NB4 (cell line): Measurements from ENCODE around the gene NAPA.

Experiments
- DNase-seq: peaks from one replicate; pipeline ENCODE4 v3.0.0; 2010; ENCODE audit warnings: low read depth
- H3K4me3 ChIP-seq: one replicate; pipeline ENCODE4 v1.5.1; 2011; ENCODE audit warnings: mild to moderate bottlenecking, low read depth, low read length, moderate library complexity
- CTCF ChIP-seq: IDR thresholded peaks from one replicate; pipeline ENCODE4 v1.5.1; 2012; ENCODE audit warnings: low read depth, low read length
- MAX ChIP-seq: IDR thresholded peaks from 2 replicates; pipeline ENCODE4 v1.6.1; 2011; ENCODE audit warnings: low read depth, low read length
- MYC ChIP-seq: IDR thresholded peaks from 2 replicates; pipeline ENCODE4 v1.6.1; 2011; ENCODE audit warnings: low read depth, low read length
- POLR2A ChIP-seq: IDR thresholded peaks from 2 replicates; pipeline ENCODE4 v1.6.1; 2011; ENCODE audit warnings: mild to moderate bottlenecking; ENCODE audit not compliant: insufficient read length; ENCODE audit errors: extremely low read depth

The NAPA gene

DNA sequence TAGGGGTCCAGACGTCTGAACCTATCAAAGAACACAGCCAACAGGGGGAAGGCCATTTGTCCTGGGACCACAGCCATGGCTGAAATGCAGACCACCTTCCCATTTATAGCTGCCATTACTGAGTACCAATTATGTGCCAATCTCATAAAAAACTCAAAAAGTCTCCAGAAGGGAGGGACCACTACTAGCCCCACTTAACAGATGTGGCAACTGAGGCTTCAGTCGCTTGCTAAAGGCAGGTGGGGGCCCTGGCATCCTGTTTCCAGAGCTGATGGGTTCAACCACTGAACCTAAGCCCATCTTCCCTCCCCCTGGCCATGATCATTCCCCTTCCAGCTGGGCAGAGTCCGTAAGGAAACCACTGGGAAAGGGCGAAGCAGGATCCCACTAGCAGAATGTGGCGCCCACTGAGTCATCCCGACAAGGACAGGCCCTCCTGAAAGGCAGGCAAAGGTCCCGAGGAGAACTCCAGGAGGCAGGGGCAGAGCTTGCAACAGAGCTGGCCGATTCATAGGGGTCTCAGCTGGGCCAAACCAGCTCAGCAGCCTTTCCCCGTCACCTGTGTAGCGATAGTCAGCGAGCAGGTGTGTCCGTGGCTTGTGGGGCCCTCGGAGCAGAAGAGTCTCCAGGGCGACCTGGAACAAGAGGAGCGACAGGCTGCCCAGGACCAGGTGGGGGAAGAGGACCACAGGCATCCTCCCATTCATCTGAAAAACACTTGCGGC is 14.3 kb upstream of the NAPA start:
- H3K4me3 ChIP-seq: no peak overlapping the region
- TF ChIP-seq MYC (no peak), POLR2A (no peak), CTCF (no peak), MAX (no peak)
- no peak for DNase-seq

DNA sequence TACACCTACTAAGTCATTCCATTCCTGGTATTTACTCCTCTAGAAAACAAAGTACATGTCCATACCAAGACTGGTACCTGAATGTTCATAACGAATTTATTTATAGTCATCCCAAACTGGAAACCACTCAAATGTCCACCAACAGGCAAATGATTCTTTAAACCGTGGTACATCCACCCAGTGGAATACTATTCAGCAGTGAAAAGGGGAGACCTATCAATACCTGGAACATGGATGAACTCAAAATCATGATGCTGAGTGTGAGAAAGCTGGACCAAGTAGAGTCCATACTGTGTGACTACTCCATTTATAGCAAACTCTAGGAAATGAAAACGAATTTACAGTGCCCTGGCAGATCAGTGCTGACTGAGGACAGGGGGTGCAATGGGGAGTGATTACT is 11.9 kb upstream of the NAPA start:
- TF ChIP-seq POLR2A: no peak
- no peak for TF ChIP-seq MAX
- no peak for TF ChIP-seq MYC
- TF ChIP-seq CTCF: no peak
- H3K4me3 ChIP-seq: no peak overlapping the region
- DNase-seq: no peak

- no peak for DNase-seq
- TF ChIP-seq MYC: no peak
- no peak for TF ChIP-seq CTCF
- no peak for TF ChIP-seq POLR2A
- TF ChIP-seq MAX: no peak
- no peak overlapping the region for H3K4me3 ChIP-seq
Measured at GRCh38 chr19:47523473-47523872, 8.6 kb upstream of the NAPA start.

DNA sequence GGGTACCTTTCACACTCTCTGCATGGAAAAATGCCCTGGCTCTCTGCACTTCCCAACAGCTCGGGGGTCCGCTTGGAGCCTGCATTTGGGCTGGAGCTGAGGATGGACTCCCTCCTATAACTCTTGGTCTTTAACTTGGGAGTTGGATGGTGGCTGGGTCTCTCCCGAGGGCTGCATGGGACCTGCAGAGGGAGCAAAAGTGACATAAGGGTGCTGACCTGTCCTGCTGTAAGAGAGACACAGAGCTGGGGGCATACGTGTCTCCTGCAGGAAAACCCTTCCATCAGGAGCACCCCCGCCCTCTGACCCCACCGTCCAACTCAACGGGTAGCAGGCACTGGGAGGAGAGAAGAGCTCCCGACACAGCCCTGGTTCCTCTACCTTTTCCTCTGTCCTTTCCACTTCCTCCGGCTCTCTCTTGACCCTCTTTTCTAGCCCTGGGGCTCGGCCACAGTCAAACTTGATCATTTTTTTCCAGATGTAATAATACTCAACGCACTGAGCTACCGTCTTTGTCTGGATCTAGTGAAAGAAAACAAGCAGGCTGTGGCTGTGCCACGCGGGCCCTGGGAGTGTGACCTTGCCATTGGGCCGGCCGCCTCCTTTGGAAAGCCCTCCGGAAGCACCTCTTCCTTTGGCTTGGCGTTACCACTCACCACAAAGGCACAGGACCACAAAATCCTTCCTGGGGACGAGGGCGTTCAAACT is 6.8 kb upstream of the NAPA start:
- TF ChIP-seq MAX (no peak), POLR2A (no peak), MYC (no peak), CTCF (no peak)
- DNase-seq: no peak
- no peak overlapping the region for H3K4me3 ChIP-seq

GRCh38 chr19:47520839-47521238 is 6.0 kb upstream of the NAPA start:
- no peak for TF ChIP-seq POLR2A
- TF ChIP-seq MYC: no peak
- no peak for TF ChIP-seq CTCF
- TF ChIP-seq MAX: no peak
- DNase-seq: no peak
- no peak overlapping the region for H3K4me3 ChIP-seq
